Measurements from ENCODE around the gene PFKP.

The PFKP gene

GRCh38 chr10:3104251-3104918, 37.0 kb downstream of the PFKP start:
- no peak overlapping the region for H3K4me3 ChIP-seq (ENCODE audit: low read depth, low read length)
- no peak overlapping the region for H3K27ac ChIP-seq (ENCODE audit: extremely low read depth, low read depth, low read length)
- peaks cover 6 to 82% of the 10 kb centered on the region in 2 experiments; a peak in 2 of 3 replicates for H3K36me3 ChIP-seq (ENCODE audit: control insufficient read depth in 2 of 2, insufficient read depth in 1 of 2, low read length in 2 of 2)
- POLR2A ChIA-PET = no interaction called here
- H3K9me3 ChIP-seq (ENCODE audit: control insufficient read depth, insufficient read depth, low read depth, low read length) = no peaks in the 10 kb centered on the region
- CTCF ChIA-PET = no interaction called here
- no peaks in the 10 kb centered on the region for H3K4me1 ChIP-seq (ENCODE audit: control insufficient read depth, insufficient read depth, low read length)
- TF ChIP-seq ZNF404 (tag by site-specific recombination; IDR thresholded peaks at IDR 0.05) = no peak
- TF ChIP-seq ZBTB1 (tag by site-specific recombination; IDR thresholded peaks at IDR 0.05) = no peak
- TF ChIP-seq ZBTB44 (tag by site-specific recombination; IDR thresholded peaks at IDR 0.05) = no peak
- no peak for TF ChIP-seq ZNF837 (tag by site-specific recombination; IDR thresholded peaks at IDR 0.05)
- no peak for TF ChIP-seq ZNF660 (tag by site-specific recombination; IDR thresholded peaks at IDR 0.05)
- TF ChIP-seq ZNF114 (tag by site-specific recombination; IDR thresholded peaks at IDR 0.05) = no peak
- TF ChIP-seq ZNF26 (tag by site-specific recombination; IDR thresholded peaks at IDR 0.05) = no peak
- TF ChIP-seq ZNF366 (tag by site-specific recombination; conservative IDR thresholded peaks at IDR 0.05) = no peak
- TF ChIP-seq REPIN1 (tag by site-specific recombination; IDR thresholded peaks at IDR 0.05; ENCODE audit: low read depth) = no peak
- TF ChIP-seq ZNF155 (tag by site-specific recombination; IDR thresholded peaks at IDR 0.05) = no peak
- TF ChIP-seq ZNF146 (tag by site-specific recombination; IDR thresholded peaks at IDR 0.05) = no peak
- TF ChIP-seq ZNF488 (tag by site-specific recombination; IDR thresholded peaks at IDR 0.05) = no peak
- TF ChIP-seq ZNF449 (tag by site-specific recombination; IDR thresholded peaks at IDR 0.05) = no peak
- no peak for TF ChIP-seq HOXC10 (CRISPR knock-in tag; IDR thresholded peaks at IDR 0.05)
- TF ChIP-seq ZNF10 (tag by site-specific recombination; IDR thresholded peaks at IDR 0.05) = no peak
- no peak for TF ChIP-seq ZNF654 (tag by site-specific recombination; IDR thresholded peaks at IDR 0.05; ENCODE audit: low read depth)
- TF ChIP-seq ZNF354C (tag by site-specific recombination; IDR thresholded peaks at IDR 0.05; ENCODE audit: borderline replicate concordance, low read depth) = no peak
- no peak for TF ChIP-seq ZNF521 (tag by site-specific recombination; IDR thresholded peaks at IDR 0.05)
- TF ChIP-seq ZNF362 (tag by site-specific recombination; IDR thresholded peaks at IDR 0.05) = no peak
- TF ChIP-seq KLF17 (tag by site-specific recombination; IDR thresholded peaks at IDR 0.05) = no peak

Data from HEK293 (cell line).